ENCODE data around the gene TMEM108. TPM values are rescaled to one million over a fixed set of nuclear protein-coding genes. Genes with fewer than 3 reads are reported as not detected.
"Not testable (repeated sequence)": the region's sequence is repeated elsewhere in the genome, so short reads cannot be mapped to it uniquely, and the experiment has no call there.

The TMEM108 gene
- 1.3 TPM for total RNA-seq
- long read RNA-seq, result 0 reads

DNA sequence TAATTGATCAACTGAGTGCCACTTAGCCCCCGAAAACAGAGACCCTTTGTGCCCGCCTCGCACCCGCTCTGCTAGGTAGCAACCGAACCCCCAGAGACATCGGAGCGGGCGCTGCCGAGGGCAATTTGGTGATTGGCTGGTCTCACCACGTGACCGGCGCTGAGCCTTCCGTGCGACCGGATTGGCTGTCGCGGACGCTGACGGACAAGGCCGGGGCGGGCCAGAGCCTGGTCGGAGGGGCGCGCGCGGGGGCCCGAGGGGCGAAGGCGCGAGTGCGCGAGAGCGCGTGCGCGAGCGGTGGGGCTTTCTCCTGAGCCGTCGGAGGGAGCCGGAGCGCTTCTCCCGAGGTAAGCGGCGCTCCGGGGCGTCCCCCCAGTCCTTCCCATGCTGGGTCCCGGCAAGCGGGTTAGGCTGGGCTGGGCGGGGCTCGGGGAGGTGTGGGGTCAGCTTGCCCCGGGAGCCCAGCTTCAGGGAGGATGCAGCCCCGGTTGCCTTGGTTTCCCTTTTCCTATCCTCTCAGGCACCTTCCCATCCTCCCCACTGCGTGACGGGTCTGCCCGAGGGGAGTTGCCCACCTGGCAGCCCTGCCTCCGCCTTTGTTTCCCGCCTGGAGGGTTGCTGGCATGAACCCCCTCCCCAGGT is at the start of gene TMEM108:
Gene TMEM108 (plus strand): TSS at position 303 of the 642 bp plus-strand sequence.
- intact Hi-C loops (cut with DNase I), result no loop called here
- no peak for DNase-seq (ENCODE audit: low spot score)

DNA sequence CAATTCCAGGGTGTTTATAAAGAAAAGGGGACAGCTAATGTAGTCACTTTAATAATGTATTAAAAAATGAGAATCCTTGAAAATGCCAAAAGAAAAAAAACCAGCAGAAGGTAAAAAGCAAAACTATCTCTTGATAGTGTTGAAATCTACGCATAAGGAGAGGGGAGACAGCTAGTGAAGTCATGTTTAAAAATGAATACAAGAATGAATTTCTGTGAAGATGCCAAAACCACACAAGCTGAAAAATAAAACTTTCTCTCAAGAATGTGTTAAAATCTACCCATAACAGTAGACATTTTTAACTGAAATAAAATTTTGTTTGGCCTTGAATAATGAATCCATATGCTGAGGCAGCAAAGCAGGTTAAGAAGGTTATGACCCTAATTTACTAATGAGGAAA is 42.2 kb upstream of the TMEM108 start:
- no peak for DNase-seq (ENCODE audit: low spot score)
- intact Hi-C loops (cut with DNase I), result no loop called here

GRCh38 chr3:132997404-132998185 is 40.6 kb upstream of the TMEM108 start:
- intact Hi-C loops (cut with DNase I), result no loop called here
- DNase-seq (ENCODE audit: low spot score), result no peak

DNA sequence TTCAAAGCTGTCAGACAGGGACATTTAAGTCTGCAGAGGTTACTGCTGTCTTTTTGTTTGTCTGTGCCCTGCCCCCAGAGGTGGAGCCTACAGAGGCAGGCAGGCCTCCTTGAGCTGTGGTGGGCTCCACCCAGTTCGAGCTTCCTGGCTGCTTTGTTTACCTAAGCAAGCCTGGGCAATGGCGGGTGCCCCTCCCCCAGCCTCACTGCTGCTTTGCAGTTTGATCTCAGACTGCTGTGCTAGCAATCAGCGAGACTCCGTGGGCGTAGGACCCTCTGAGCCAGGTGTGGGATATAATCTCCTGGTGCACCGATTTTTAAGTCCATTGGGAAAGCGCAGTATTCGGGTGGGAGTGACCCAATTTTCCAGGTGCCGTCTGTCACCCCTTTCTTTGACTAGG is 33.2 kb upstream of the TMEM108 start:
- DNase-seq (ENCODE audit: low spot score); intact Hi-C loops (cut with DNase I): not testable (repeated sequence)

DNA sequence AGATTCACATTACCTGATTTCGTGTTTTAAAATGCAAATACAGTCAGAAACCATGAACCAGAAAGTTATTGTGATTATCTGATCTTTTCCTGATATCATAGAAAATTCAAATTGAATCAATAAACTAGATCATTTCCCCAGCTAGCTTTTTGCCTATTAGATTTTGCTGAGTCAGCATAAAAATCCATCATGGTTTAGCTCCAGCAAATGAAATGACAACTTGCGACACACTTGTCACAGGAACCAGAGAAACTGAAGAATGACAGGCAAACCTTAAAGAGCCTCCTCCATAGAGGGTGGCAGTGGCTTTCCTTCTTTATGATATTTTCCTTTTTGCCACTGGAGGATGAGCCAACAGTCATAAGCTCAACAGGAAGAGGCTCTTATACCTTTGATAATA is 30.6 kb upstream of the TMEM108 start:
- no peak for DNase-seq (ENCODE audit: low spot score)
- intact Hi-C loops (cut with DNase I), result no loop called here

- intact Hi-C loops (cut with DNase I), result no loop called here
- DNase-seq (ENCODE audit: low spot score), result no peak
These were observed 23.9 kb upstream of the TMEM108 start for GRCh38 chr3:133014325-133014724.

DNA sequence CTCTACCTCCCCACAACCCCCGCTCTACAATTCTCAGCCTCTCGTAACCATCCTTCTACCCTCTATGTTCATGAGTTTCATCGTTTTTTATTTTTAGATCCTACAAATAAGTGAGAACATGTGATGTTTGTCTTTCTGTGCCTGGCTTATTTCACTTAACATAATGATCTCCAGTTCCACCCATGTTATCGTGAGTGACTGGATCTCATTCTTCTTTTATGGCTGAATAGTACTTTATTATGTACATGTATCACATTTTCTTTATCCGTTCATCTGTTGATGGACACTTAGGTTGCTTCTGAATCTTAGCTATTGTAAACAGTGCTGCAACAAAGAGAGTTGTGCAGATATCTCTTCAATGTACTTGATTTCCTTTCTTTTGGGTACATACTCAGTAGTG is 22.6 kb upstream of the TMEM108 start:
- intact Hi-C loops (cut with DNase I); DNase-seq (ENCODE audit: low spot score): not testable (repeated sequence)

DNA sequence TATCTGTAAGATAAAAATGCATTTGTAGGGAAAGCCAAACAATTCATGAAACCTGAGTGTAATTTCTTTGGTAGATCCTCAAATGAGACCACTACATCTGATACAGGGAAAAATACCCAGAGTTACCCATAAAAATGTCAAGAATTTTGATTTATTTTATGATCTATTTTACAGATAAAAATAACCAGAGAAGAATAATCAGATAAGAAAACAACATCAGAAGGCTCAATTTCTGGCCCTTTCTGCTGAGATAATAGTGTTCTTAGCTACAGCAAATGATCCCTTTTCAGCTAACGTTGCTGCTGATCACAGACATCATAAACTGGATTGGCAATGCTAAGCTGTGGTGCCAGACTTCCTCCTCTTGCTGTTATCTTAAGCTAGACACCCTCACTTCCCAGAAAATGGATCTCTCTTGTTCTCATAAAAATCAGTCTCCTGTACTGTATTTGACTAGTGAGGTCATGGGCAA is 21.3 kb upstream of the TMEM108 start:
- intact Hi-C loops (cut with DNase I), result no loop called here
- DNase-seq (ENCODE audit: low spot score), result no peak

- intact Hi-C loops (cut with DNase I), result no loop called here
- no peak for DNase-seq (ENCODE audit: low spot score)
These were observed 19.3 kb upstream of the TMEM108 start for GRCh38 chr3:133018921-133019320.

- intact Hi-C loops (cut with DNase I), result no loop called here
- no peak for DNase-seq (ENCODE audit: low spot score)
These were observed 17.0 kb upstream of the TMEM108 start for GRCh38 chr3:133021206-133021605.

- no peak for DNase-seq (ENCODE audit: low spot score)
- intact Hi-C loops (cut with DNase I), result no loop called here
These were observed 14.8 kb upstream of the TMEM108 start for GRCh38 chr3:133023362-133023761.

DNA sequence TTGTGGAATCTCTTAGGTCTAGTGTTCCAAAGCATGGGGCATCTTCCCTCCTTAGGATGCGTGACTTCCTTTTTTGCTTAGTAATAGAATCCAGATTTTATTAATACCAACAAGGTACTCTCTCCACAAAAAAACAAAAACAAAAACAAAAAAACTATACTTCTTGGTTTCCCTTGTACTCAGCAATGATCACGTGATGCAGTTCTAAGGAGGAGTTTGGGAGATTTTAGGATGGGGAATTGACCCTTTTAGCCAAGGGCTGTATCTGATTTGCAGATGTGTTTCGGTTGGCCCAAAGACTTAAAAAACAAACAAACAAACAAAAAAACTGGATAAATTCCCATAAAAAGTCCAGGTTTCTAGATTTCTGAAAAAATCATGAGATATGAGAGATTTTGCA is 12.6 kb upstream of the TMEM108 start:
- no peak for DNase-seq (ENCODE audit: low spot score)
- intact Hi-C loops (cut with DNase I), result no loop called here

DNA sequence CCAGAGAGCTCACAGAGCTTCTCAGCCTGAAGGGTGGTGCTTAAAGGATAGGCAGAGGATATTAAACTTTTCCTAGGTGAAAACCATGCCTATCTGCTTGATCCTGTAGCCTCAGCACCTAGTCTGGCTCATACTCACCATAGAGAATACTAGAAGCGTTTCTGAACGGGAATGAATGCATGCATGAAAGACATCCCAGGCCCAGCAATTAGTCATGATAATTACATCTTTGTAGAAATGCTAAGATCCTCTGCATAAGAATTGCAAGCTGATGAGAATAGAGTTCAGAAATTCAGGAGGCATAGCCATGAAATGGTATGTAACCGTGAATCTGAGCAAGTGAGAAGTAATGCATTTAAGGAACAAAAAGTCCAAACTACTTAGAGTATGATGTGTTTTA is 5.9 kb upstream of the TMEM108 start:
- intact Hi-C loops (cut with DNase I), result no loop called here
- DNase-seq (ENCODE audit: low spot score), result no peak

- DNase-seq (ENCODE audit: low spot score), result no peak
- intact Hi-C loops (cut with DNase I), result no loop called here
These were observed 755 bp upstream of the TMEM108 start for GRCh38 chr3:133037436-133037835.

- intact Hi-C loops (cut with DNase I), result no loop called here
- DNase-seq (ENCODE audit: low spot score), result no peak
These were observed 662 bp downstream of the TMEM108 start for GRCh38 chr3:133038731-133039375.

- intact Hi-C loops (cut with DNase I), result loop anchor here (2.0 to 5.0 kb wide), 4 partner anchors 314 to 382 kb away; no protein-coding TSS in a partner anchor
- no peak for DNase-seq (ENCODE audit: low spot score)
These were observed 2.7 kb downstream of the TMEM108 start for GRCh38 chr3:133040696-133041523.

DNA sequence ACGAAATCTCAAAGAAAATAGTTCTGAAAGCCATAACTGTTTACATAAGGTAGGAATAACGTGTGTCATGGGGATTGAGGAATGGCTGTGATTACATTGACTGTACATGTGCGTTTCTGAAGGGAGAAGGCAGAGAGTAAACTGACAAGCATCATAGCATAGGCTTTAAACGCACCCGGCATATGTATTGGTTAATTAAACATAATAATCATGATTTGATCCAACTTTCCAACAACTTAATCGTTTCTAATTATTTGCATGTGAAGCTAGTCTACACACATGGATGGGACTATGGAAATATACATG is 3.3 kb downstream of the TMEM108 start:
- no peak for DNase-seq (ENCODE audit: low spot score)
- intact Hi-C loops (cut with DNase I), result loop anchor here (2.0 to 5.0 kb wide), 4 partner anchors 314 to 381 kb away; no protein-coding TSS in a partner anchor

DNA sequence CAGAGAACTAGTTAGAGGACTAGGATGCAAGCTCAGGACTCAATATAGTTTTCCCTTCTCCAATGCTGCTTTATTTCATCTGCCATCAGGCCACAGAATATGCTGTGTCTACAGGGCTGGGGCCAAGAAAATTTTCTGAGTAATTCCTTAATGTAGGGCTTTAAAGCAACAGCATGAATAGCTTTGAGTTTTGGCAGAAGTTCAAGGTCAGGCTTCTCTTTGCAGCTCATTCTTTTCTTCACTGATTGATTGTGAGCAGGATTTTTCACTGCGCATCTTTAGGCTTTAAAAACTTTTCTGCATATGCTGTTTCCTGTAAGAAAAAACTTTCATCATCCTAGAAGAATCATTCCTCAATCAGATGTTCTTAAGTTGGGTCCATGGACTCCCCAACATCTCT is 4.6 kb downstream of the TMEM108 start:
- intact Hi-C loops (cut with DNase I), result loop anchor here (5.0 kb wide), 1 partner anchor 315 kb away; no protein-coding TSS in a partner anchor
- no peak for DNase-seq (ENCODE audit: low spot score)

DNA sequence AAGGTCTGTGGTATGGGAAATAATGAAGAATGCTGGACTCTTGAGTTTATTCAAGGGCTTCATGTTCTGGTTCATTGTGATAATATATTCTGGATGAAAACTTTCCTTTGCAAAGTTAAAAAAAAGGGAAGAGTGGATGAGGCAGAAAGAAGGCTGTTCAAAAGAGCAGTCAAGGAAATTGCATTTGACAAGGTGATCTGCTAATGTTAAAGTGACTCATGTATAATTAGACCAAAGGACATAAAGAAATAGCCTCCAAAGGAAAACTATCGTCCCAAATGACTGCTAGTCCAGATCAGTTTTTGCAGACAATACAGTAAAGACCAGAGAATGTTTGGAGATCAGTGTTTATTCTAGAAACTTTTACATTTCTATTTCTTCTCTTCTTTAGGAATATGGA is 9.8 kb downstream of the TMEM108 start:
- DNase-seq (ENCODE audit: low spot score), result no peak
- intact Hi-C loops (cut with DNase I), result no loop called here

DNA sequence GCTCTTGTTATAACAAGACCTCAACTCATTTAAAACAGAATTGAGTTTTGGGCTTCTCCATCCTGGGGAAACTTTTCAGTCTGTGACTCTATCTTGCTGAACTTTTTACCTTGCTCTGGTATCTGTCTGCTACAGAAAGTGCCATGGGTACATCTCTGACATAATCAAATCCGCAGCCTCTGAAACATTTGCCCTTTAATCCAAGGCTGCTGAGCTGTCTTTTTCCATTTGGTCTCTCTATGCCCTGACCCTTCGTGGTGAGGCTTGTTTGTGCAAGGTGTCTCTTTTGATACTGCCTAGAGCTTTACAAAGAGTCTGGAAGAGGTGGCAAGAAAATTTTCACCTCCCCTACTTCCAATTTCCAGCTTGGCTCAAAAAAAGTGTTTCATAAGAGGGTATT is 11.3 kb downstream of the TMEM108 start:
- no peak for DNase-seq (ENCODE audit: low spot score)
- intact Hi-C loops (cut with DNase I), result no loop called here
